Hematopoietic multipotent progenitor cell treated with erythropoietin and hydrocortisone succinate and interleukin-3 and kit ligand, for 8 days (in vitro differentiated cells): Measurements from ENCODE around the gene MYT1.
A peak's percentile ranks its signal among the peaks of the same experiment; 100 is the strongest.

ENCODE experiments used
- DNase-seq: peaks from one replicate; pipeline ENCODE4 v3.0.0-alpha.2; 2015

Gene MYT1

GRCh38 chr20:64155258-64156135 lies 8.8 kb upstream of the MYT1 start:
- no peak for DNase-seq

- DNase-seq: no peak
Observed at GRCh38 chr20:64156136-64156885, 7.9 kb upstream of the MYT1 start.

- DNase-seq: no peak
Observed at GRCh38 chr20:64156886-64157875, 7.1 kb upstream of the MYT1 start.

GRCh38 chr20:64157878-64158277 lies 6.4 kb upstream of the MYT1 start:
- DNase-seq: no peak

GRCh38 chr20:64158346-64159285 lies 5.6 kb upstream of the MYT1 start:
- DNase-seq: no peak

GRCh38 chr20:64159286-64159680 lies 5.0 kb upstream of the MYT1 start:
- no peak for DNase-seq

- no peak for DNase-seq
Observed at GRCh38 chr20:64159711-64160110, 4.5 kb upstream of the MYT1 start.

GRCh38 chr20:64160118-64160517 lies 4.1 kb upstream of the MYT1 start:
- no peak for DNase-seq

GRCh38 chr20:64160526-64161355 lies 3.5 kb upstream of the MYT1 start:
- DNase-seq: no peak

GRCh38 chr20:64161356-64162238 lies 2.7 kb upstream of the MYT1 start:
- peak; percentile 40 for DNase-seq

- no peak for DNase-seq
Observed at GRCh38 chr20:64162239-64162910, 1.9 kb upstream of the MYT1 start.

GRCh38 chr20:64163776-64164122 lies 503 bp upstream of the MYT1 start:
- DNase-seq: no peak

GRCh38 chr20:64165866-64166600 lies 1.8 kb downstream of the MYT1 start:
- no peak for DNase-seq

GRCh38 chr20:64166721-64167615 lies 2.7 kb downstream of the MYT1 start:
- DNase-seq: no peak

GRCh38 chr20:64167676-64168075 lies 3.4 kb downstream of the MYT1 start:
- no peak for DNase-seq

- DNase-seq: no peak
Observed at GRCh38 chr20:64168381-64169090, 4.3 kb downstream of the MYT1 start.

GRCh38 chr20:64169091-64169560 lies 4.9 kb downstream of the MYT1 start:
- no peak for DNase-seq
